ENCODE measurements around the gene IL4I1.

IL4I1 gene

GRCh38 chr19:49862391-49863253 lies 34.1 kb downstream of the IL4I1 start:
- no peak for DNase-seq

GRCh38 chr19:49861541-49862378 lies 34.9 kb downstream of the IL4I1 start:
- no peak for DNase-seq

GRCh38 chr19:49861107-49861506 lies 35.6 kb downstream of the IL4I1 start:
- no peak for DNase-seq

- DNase-seq = no peak
Observed at GRCh38 chr19:49860336-49861102, 36.2 kb downstream of the IL4I1 start.

- no peak for DNase-seq
Observed at GRCh38 chr19:49859682-49860335, 36.9 kb downstream of the IL4I1 start.

GRCh38 chr19:49858088-49858985 lies 38.4 kb downstream of the IL4I1 start:
- no peak for DNase-seq

GRCh38 chr19:49857838-49858087 lies 38.9 kb downstream of the IL4I1 start:
- no peak for DNase-seq

GRCh38 chr19:49857061-49857837 lies 39.4 kb downstream of the IL4I1 start:
- DNase-seq = no peak

GRCh38 chr19:49856574-49857021 lies 40.1 kb downstream of the IL4I1 start:
- no peak for DNase-seq

GRCh38 chr19:49855676-49856573 lies 40.8 kb downstream of the IL4I1 start:
- DNase-seq = no peak

GRCh38 chr19:49855277-49855675 lies 41.4 kb downstream of the IL4I1 start:
- DNase-seq = no peak

GRCh38 chr19:49854378-49855263 lies 42.1 kb downstream of the IL4I1 start:
- no peak for DNase-seq

- DNase-seq = no peak
Observed at GRCh38 chr19:49853852-49854377, 42.8 kb downstream of the IL4I1 start.

GRCh38 chr19:49852631-49853126 lies 44.0 kb downstream of the IL4I1 start:
- no peak for DNase-seq

GRCh38 chr19:49851456-49852259 lies 45.0 kb downstream of the IL4I1 start:
- no peak for DNase-seq

GRCh38 chr19:49850487-49851342 lies 46.0 kb downstream of the IL4I1 start, which contains the start of gene PTOV1:
Gene PTOV1, plus strand, starts transcription at chr19:49851159.
- DNase-seq = peak; percentile 63

GRCh38 chr19:49850221-49850486 lies 46.5 kb downstream of the IL4I1 start:
- DNase-seq = no peak

Measured in NCI-H187 treated with DMSO at 0.1 percent for 48 hours (cell line).